Endometrial microvascular endothelial cells (primary cell): ENCODE results near the gene TAPBP. TPM values are rescaled to one million over a fixed set of nuclear protein-coding genes. Genes with fewer than 3 reads are reported as not detected.

Experiments
- in situ Hi-C: cut with HindIII; loops from 2 replicates; pipeline ENCODE4 v1.10.0; 2017; ENCODE audit warnings: low sequenced_read_pairs, low pct_unique_long_range_greater_than_20kb; ENCODE audit errors: inconsistent ontology term
- total RNA-seq: library from RNA; depleted of rRNA; stranded (reverse); fragments of >200 nt; gene quantifications from one replicate; pipeline ENCODE4 v1.2.3, GENCODE V29; 2015; ENCODE audit errors: inconsistent ontology term

The TAPBP gene
- total RNA-seq, 1 donor from 2014 or later = 112 TPM

GRCh38 chr6:33321227-33321626 is 7.3 kb upstream of the TAPBP start:
- in situ Hi-C loops = no loop called here

- in situ Hi-C loops = no loop called here
Measured at GRCh38 chr6:33320315-33321181, 6.7 kb upstream of the TAPBP start.

- in situ Hi-C loops = no loop called here
Measured at GRCh38 chr6:33319939-33320314, 6.0 kb upstream of the TAPBP start.

GRCh38 chr6:33318426-33319073 is 4.7 kb upstream of the TAPBP start:
- in situ Hi-C loops = no loop called here

- in situ Hi-C loops = no loop called here
Measured at GRCh38 chr6:33317669-33318425, 4.0 kb upstream of the TAPBP start, which contains the start of gene ZBTB22. Gene ZBTB22, minus strand, starts transcription at chr6:33317744. Its CDS starts 828 bp downstream, at chr6:33316916.

GRCh38 chr6:33317419-33317668 is 3.5 kb upstream of the TAPBP start:
- in situ Hi-C loops = no loop called here

- in situ Hi-C loops = no loop called here
Measured at GRCh38 chr6:33316603-33317418, 2.9 kb upstream of the TAPBP start.

GRCh38 chr6:33315793-33316602 is 2.1 kb upstream of the TAPBP start:
- in situ Hi-C loops = no loop called here

- in situ Hi-C loops = no loop called here
Measured at GRCh38 chr6:33314943-33315792, 1.3 kb upstream of the TAPBP start.

GRCh38 chr6:33314515-33314942 is 651 bp upstream of the TAPBP start:
- in situ Hi-C loops = no loop called here

GRCh38 chr6:33313105-33313708 is 671 bp downstream of the TAPBP start:
- in situ Hi-C loops = no loop called here

- in situ Hi-C loops = no loop called here
Measured at GRCh38 chr6:33312361-33313104, 1.3 kb downstream of the TAPBP start.

GRCh38 chr6:33306356-33306755 is 7.5 kb downstream of the TAPBP start:
- in situ Hi-C loops = no loop called here

- in situ Hi-C loops = no loop called here
Measured at GRCh38 chr6:33305052-33305451, 8.8 kb downstream of the TAPBP start.

- in situ Hi-C loops = no loop called here
Measured at GRCh38 chr6:33304216-33304615, 9.7 kb downstream of the TAPBP start.

- in situ Hi-C loops = no loop called here
Measured at GRCh38 chr6:33301877-33302276, 12.0 kb downstream of the TAPBP start.
